GM23338 (cell line): ENCODE data around the gene TOP1. TPM values are rescaled to one million over a fixed set of nuclear protein-coding genes. Genes with fewer than 3 reads are reported as not detected.

Source experiments
- ATAC-seq: fragments of 200-7000 bp; cut with Tn5 transposase; 3 replicates; pipeline ENCODE4 v1.9.1; 2020
- DNase-seq: peaks from one replicate; pipeline ENCODE4 v3.0.0-alpha.2; 2015; ENCODE audit warnings: low spot score
- H2AFZ ChIP-seq: fragments of 200-600 bp; sonication (generic); 2 replicates; pipeline ENCODE4 v1.8.0; 2016; ENCODE audit warnings: antibody characterized with exemption, mild to moderate bottlenecking, moderate library complexity
- H3F3A ChIP-seq: fragments of 200-600 bp; sonication (generic); replicated peaks from 2 replicates; pipeline ENCODE4 v1.8.0; 2017; ENCODE audit warnings: antibody characterized with exemption, mixed run types, low read depth
- H3K27ac ChIP-seq: fragments of 200-600 bp; sonication (generic); 2 replicates; pipeline ENCODE4 v1.6.1; 2016; ENCODE audit warnings: low read depth
- H3K27me3 ChIP-seq: fragments of 200-600 bp; sonication (generic); 2 replicates; pipeline ENCODE4 v1.8.0; 2016; ENCODE audit warnings: mild to moderate bottlenecking, mixed run types, moderate library complexity; ENCODE audit not compliant: insufficient read depth
- H3K36me3 ChIP-seq: fragments of 200-600 bp; sonication (generic); 2 replicates; pipeline ENCODE4 v1.8.0; 2016; ENCODE audit warnings: mild to moderate bottlenecking; ENCODE audit not compliant: insufficient read depth
- H3K4me1 ChIP-seq: fragments of 200-600 bp; sonication (generic); 2 replicates; pipeline ENCODE4 v1.8.0; 2016; ENCODE audit warnings: mild to moderate bottlenecking, moderate library complexity; ENCODE audit not compliant: insufficient read depth
- H3K4me2 ChIP-seq: fragments of 200-600 bp; sonication (generic); 2 replicates; pipeline ENCODE4 v1.7.1; 2017; ENCODE audit warnings: mixed run types
- H3K4me3 ChIP-seq: fragments of 200-600 bp; sonication (generic); 2 replicates; pipeline ENCODE4 v1.6.1; 2016; ENCODE audit warnings: mixed run types
- H3K79me2 ChIP-seq: fragments of 200-600 bp; sonication (generic); replicated peaks from 2 replicates; pipeline ENCODE4 v1.8.0; 2017; ENCODE audit warnings: mild to moderate bottlenecking; ENCODE audit not compliant: insufficient read depth
- H3K9me2 ChIP-seq: fragments of 200-600 bp; sonication (generic); 2 replicates; pipeline ENCODE4 v1.8.0; 2017; ENCODE audit not compliant: insufficient read depth
- H4K20me1 ChIP-seq: fragments of 200-600 bp; sonication (generic); replicated peaks from 2 replicates; pipeline ENCODE4 v1.8.0; 2017; ENCODE audit warnings: mild to moderate bottlenecking; ENCODE audit not compliant: insufficient read depth
- H3K27ac Mint-ChIP-seq: 2 replicates; pipeline ENCODE4 v1.8.0; 2020; ENCODE audit warnings: inconsistent platforms, mild to moderate bottlenecking, moderate library complexity, mixed read lengths
- H3K27me3 Mint-ChIP-seq: 3 replicates; pipeline ENCODE4 v1.8.0; 2022; ENCODE audit warnings: low read depth, mild to moderate bottlenecking, moderate library complexity, mixed read lengths, inconsistent platforms; ENCODE audit not compliant: insufficient read depth, poor library complexity
- H3K36me3 Mint-ChIP-seq: 3 replicates; pipeline ENCODE4 v1.8.0; 2021; ENCODE audit warnings: low read depth, mild to moderate bottlenecking, inconsistent platforms, moderate library complexity, mixed read lengths
- H3K4me1 Mint-ChIP-seq: 3 replicates; pipeline ENCODE4 v1.8.0; 2020; ENCODE audit warnings: mild to moderate bottlenecking, inconsistent platforms, mixed read lengths
- H3K4me3 Mint-ChIP-seq: 3 replicates; pipeline ENCODE4 v1.8.0; 2021; ENCODE audit warnings: moderate library complexity, mild to moderate bottlenecking, inconsistent platforms, mixed read lengths
- H3K9me3 Mint-ChIP-seq: 3 replicates; pipeline ENCODE4 v1.8.0; 2020; ENCODE audit warnings: moderate library complexity, mild to moderate bottlenecking, inconsistent platforms, mixed read lengths
- CREB1 ChIP-seq: fragments of 250-450 bp; sonication (Bioruptor Pico); IDR thresholded peaks from 2 replicates; pipeline ENCODE4 v1.5.0; 2020; ENCODE audit warnings: low read depth, mild to moderate bottlenecking, moderate library complexity
- EZH2 ChIP-seq: fragments of 200-600 bp; sonication (generic); IDR thresholded peaks from one replicate; pipeline ENCODE4 v1.8.0; 2017; ENCODE audit warnings: antibody characterized with exemption, mild to moderate bottlenecking, low read depth; ENCODE audit not compliant: unreplicated experiment
- EZH2phosphoT487 ChIP-seq: fragments of 200-600 bp; sonication (generic); IDR thresholded peaks from one replicate; pipeline ENCODE4 v1.8.1; 2018; ENCODE audit warnings: antibody characterized with exemption; ENCODE audit not compliant: unreplicated experiment
- NANOG ChIP-seq: IDR thresholded peaks from 2 replicates; pipeline ENCODE4 v1.6.1; 2016; ENCODE audit warnings: antibody characterized with exemption, borderline replicate concordance
- STAT1 ChIP-seq: IDR thresholded peaks from one replicate; pipeline ENCODE4 v1.6.1; 2016; ENCODE audit warnings: antibody characterized with exemption; ENCODE audit not compliant: unreplicated experiment
- ZNF114 ChIP-seq: fragments of 250-450 bp; sonication (Bioruptor Pico); IDR thresholded peaks from 2 replicates; pipeline ENCODE4 v1.5.0; 2020; ENCODE audit warnings: mild to moderate bottlenecking, moderate library complexity
- polyA plus RNA-seq: library from polyadenylated mRNA; unstranded; fragments of >200 nt; fragmentation: Nextera tagmentation; extraction: Ambion mirVana; gene quantifications from 2 replicates; pipeline ENCODE4 v1.2.1, GENCODE V29; 2016
- total RNA-seq: library from RNA; depleted of rRNA; stranded (reverse); fragments of >200 nt; shearing (Covaris generic); gene quantifications from 2 replicates; pipeline ENCODE4 v1.2.3, GENCODE V29; 2014
- TF ChIP-seq, protein P1 (sequence below): IDR thresholded peaks from 2 replicates; pipeline ENCODE4 v1.6.1; 2016; ENCODE audit warnings: antibody characterized with exemption
- TF ChIP-seq, protein P2 (sequence below): fragments of 250-450 bp; sonication (Bioruptor Pico); IDR thresholded peaks from 2 replicates; pipeline ENCODE4 v1.5.0; 2020; ENCODE audit warnings: mild to moderate bottlenecking, moderate library complexity
- TF ChIP-seq, protein P3 (sequence below), 2 experiments: fragments of 200-600 bp in 1 of 2; sonication (generic) in 1 of 2; conservative IDR thresholded peaks; 2 replicates each; pipeline versions ENCODE4 v1.5.1 to v1.6.1; 2016 to 2017; ENCODE audit warnings: antibody characterized with exemption in 2 of 2, low read depth in 2 of 2, mild to moderate bottlenecking in 2 of 2, moderate library complexity in 1 of 2

TOP1 gene
- total and polyA plus RNA-seq, 2 experiments from 2014 or later, result 62.4 to 101 TPM

DNA sequence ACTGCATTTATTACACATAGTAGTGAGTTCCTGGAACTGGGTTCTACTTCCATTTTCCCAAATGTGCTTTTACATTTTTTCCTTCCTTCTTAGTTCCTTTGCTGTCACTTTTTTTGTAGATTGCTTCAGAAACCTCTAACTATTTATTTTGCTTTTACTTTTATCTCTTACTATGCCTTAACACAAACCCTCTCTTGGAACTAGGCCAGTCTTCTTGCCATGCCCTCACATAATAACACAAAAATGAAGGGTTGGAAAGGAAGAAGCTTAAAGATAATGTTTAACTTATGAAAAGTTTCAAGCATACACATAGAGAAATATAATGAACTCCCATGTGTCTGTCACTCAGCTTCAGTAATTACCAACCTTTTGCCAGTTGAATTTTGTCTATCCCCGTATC is 27.1 kb downstream of the TOP1 start:
- H3K27me3 ChIP-seq, result no peaks in the 10 kb centered on the region
- H3K4me1 Mint-ChIP-seq, result peaks cover 52% of the 10 kb centered on the region
- no peak overlapping the region for H3K27ac Mint-ChIP-seq

More for the DNA sequence above, 27.1 kb downstream of the TOP1 start:
- Histone ChIP-seq H4K20me1 (peaks cover 86% of the 10 kb centered on the region), H3K4me3 (no peak overlapping the region), H3K27ac (no peak overlapping the region), H2AFZ (no peak overlapping the region), H3K36me3 (no peaks in the 10 kb centered on the region), H3F3A (no peaks in the 10 kb centered on the region), H3K4me1 (peaks cover 39% of the 10 kb centered on the region), H3K79me2 (peaks cover 100% of the 10 kb centered on the region), H3K9me2 (no peaks in the 10 kb centered on the region), H3K4me2 (no peak overlapping the region)
- Mint-ChIP-seq H3K4me3 (no peak overlapping the region), H3K36me3 (peaks cover 3% of the 10 kb centered on the region; the same call in 1 of the 3 replicates), H3K27me3 (no peaks in the 10 kb centered on the region), H3K9me3 (no peaks in the 10 kb centered on the region)
- DNase-seq, result no peak
- TF ChIP-seq, protein P1, sequence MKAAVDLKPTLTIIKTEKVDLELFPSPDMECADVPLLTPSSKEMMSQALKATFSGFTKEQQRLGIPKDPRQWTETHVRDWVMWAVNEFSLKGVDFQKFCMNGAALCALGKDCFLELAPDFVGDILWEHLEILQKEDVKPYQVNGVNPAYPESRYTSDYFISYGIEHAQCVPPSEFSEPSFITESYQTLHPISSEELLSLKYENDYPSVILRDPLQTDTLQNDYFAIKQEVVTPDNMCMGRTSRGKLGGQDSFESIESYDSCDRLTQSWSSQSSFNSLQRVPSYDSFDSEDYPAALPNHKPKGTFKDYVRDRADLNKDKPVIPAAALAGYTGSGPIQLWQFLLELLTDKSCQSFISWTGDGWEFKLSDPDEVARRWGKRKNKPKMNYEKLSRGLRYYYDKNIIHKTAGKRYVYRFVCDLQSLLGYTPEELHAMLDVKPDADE, result no peak
- TF ChIP-seq ZNF114 (CRISPR knock-in tag) (no peak), EZH2phosphoT487 (no peak), NANOG (no peak), CREB1 (CRISPR knock-in tag) (no peak), EZH2 (no peak), STAT1 (no peak)
- TF ChIP-seq, protein P2, sequence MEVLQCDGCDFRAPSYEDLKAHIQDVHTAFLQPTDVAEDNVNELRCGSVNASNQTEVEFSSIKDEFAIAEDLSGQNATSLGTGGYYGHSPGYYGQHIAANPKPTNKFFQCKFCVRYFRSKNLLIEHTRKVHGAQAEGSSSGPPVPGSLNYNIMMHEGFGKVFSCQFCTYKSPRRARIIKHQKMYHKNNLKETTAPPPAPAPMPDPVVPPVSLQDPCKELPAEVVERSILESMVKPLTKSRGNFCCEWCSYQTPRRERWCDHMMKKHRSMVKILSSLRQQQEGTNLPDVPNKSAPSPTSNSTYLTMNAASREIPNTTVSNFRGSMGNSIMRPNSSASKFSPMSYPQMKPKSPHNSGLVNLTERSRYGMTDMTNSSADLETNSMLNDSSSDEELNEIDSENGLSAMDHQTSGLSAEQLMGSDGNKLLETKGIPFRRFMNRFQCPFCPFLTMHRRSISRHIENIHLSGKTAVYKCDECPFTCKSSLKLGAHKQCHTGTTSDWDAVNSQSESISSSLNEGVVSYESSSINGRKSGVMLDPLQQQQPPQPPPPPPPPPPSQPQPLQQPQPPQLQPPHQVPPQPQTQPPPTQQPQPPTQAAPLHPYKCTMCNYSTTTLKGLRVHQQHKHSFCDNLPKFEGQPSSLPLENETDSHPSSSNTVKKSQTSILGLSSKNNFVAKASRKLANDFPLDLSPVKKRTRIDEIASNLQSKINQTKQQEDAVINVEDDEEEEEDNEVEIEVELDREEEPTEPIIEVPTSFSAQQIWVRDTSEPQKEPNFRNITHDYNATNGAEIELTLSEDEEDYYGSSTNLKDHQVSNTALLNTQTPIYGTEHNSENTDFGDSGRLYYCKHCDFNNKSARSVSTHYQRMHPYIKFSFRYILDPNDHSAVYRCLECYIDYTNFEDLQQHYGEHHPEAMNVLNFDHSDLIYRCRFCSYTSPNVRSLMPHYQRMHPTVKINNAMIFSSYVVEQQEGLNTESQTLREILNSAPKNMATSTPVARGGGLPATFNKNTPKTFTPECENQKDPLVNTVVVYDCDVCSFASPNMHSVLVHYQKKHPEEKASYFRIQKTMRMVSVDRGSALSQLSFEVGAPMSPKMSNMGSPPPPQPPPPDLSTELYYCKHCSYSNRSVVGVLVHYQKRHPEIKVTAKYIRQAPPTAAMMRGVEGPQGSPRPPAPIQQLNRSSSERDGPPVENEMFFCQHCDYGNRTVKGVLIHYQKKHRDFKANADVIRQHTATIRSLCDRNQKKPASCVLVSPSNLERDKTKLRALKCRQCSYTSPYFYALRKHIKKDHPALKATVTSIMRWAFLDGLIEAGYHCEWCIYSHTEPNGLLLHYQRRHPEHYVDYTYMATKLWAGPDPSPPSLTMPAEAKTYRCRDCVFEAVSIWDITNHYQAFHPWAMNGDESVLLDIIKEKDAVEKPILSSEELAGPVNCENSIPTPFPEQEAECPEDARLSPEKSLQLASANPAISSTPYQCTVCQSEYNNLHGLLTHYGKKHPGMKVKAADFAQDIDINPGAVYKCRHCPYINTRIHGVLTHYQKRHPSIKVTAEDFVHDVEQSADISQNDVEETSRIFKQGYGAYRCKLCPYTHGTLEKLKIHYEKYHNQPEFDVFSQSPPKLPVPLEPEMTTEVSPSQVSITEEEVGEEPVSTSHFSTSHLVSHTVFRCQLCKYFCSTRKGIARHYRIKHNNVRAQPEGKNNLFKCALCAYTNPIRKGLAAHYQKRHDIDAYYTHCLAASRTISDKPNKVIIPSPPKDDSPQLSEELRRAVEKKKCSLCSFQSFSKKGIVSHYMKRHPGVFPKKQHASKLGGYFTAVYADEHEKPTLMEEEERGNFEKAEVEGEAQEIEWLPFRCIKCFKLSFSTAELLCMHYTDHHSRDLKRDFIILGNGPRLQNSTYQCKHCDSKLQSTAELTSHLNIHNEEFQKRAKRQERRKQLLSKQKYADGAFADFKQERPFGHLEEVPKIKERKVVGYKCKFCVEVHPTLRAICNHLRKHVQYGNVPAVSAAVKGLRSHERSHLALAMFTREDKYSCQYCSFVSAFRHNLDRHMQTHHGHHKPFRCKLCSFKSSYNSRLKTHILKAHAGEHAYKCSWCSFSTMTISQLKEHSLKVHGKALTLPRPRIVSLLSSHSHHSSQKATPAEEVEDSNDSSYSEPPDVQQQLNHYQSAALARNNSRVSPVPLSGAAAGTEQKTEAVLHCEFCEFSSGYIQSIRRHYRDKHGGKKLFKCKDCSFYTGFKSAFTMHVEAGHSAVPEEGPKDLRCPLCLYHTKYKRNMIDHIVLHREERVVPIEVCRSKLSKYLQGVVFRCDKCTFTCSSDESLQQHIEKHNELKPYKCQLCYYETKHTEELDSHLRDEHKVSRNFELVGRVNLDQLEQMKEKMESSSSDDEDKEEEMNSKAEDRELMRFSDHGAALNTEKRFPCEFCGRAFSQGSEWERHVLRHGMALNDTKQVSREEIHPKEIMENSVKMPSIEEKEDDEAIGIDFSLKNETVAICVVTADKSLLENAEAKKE (CRISPR knock-in tag), result no peak
- TF ChIP-seq, protein P3, sequence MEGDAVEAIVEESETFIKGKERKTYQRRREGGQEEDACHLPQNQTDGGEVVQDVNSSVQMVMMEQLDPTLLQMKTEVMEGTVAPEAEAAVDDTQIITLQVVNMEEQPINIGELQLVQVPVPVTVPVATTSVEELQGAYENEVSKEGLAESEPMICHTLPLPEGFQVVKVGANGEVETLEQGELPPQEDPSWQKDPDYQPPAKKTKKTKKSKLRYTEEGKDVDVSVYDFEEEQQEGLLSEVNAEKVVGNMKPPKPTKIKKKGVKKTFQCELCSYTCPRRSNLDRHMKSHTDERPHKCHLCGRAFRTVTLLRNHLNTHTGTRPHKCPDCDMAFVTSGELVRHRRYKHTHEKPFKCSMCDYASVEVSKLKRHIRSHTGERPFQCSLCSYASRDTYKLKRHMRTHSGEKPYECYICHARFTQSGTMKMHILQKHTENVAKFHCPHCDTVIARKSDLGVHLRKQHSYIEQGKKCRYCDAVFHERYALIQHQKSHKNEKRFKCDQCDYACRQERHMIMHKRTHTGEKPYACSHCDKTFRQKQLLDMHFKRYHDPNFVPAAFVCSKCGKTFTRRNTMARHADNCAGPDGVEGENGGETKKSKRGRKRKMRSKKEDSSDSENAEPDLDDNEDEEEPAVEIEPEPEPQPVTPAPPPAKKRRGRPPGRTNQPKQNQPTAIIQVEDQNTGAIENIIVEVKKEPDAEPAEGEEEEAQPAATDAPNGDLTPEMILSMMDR (conservative IDR thresholded peaks at IDR 0.05; ENCODE audit: low read depth in 2 of 2), result no peak
- no peak for ATAC-seq
